C4-2B (cell line): ENCODE data around the gene PRR5L.

Experiments used
- H3K27ac ChIP-seq: fragments of 450-650 bp; 2 replicates; pipeline ENCODE4 v1.5.1; 2017
- ZFX ChIP-seq: fragments of 450-650 bp; IDR thresholded peaks from 2 replicates; pipeline ENCODE4 v1.6.1; 2017
- TF ChIP-seq, protein P1 (sequence below): fragments of 450-650 bp; conservative IDR thresholded peaks from 2 replicates; pipeline ENCODE4 v1.5.1; 2017; ENCODE audit warnings: mild to moderate bottlenecking

Gene PRR5L

DNA sequence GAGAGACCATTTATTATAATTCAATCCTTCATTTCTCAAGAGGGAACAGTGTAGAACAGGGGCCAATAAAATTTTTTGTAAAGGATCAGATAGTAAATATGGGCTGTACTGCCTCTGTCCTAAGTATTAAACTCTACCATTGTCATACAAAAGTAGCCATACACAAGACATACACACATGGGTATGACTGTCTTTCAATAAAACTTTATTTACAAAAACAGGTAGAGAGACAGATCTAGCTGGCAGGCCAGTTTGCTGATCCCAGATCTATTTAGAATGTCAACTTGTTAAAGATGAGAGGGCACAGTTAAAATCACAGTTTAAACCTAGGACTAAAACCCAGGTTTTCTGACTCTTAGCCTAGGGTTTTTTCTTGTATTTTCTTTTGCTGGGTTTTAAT lies 197.2 kb downstream of the PRR5L start:
- TF ChIP-seq, protein P1, sequence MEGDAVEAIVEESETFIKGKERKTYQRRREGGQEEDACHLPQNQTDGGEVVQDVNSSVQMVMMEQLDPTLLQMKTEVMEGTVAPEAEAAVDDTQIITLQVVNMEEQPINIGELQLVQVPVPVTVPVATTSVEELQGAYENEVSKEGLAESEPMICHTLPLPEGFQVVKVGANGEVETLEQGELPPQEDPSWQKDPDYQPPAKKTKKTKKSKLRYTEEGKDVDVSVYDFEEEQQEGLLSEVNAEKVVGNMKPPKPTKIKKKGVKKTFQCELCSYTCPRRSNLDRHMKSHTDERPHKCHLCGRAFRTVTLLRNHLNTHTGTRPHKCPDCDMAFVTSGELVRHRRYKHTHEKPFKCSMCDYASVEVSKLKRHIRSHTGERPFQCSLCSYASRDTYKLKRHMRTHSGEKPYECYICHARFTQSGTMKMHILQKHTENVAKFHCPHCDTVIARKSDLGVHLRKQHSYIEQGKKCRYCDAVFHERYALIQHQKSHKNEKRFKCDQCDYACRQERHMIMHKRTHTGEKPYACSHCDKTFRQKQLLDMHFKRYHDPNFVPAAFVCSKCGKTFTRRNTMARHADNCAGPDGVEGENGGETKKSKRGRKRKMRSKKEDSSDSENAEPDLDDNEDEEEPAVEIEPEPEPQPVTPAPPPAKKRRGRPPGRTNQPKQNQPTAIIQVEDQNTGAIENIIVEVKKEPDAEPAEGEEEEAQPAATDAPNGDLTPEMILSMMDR, result no peak
- no peak for TF ChIP-seq ZFX
- H3K27ac ChIP-seq, result no peak overlapping the region

DNA sequence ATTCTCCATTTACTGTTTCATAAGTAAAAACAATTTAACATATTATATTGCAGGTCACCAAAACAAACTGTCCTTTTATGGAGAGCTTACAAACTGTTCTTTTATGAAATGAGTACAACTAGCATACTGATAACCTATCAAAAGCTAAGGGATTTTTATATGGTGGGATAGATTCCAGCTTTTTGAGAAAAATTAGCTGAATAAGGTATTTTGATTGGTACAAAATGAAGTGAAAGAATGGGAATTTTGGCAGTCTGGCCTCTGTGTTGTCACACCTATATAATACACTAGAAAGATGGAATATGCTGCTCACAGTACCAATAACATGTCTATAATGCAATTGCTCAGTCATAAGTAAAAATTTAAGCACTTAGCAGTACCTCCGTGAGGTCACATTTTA lies 202.6 kb downstream of the PRR5L start:
- TF ChIP-seq, protein P1, result no peak
- no peak for TF ChIP-seq ZFX
- no peak overlapping the region for H3K27ac ChIP-seq

DNA sequence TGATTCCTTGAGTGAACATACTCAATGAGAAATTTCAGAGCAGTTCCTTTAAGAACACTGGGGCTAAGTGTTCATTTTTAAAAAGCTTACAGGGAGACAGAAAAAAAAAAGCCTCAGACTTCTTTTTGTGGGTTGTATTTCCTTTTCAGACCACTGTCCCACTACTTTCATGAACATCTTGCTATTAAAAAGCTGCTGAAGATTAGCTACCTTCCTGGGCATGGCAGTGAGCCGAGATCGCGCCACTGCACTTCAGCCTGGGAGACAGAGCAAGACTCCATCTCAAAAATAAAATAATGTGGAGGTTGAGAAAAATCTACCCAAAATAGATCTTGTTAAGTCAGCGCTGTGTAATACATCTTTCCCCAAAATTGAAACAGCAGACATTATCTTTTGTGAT lies 203.2 kb downstream of the PRR5L start:
- no peak for TF ChIP-seq ZFX
- TF ChIP-seq, protein P1, result no peak
- no peak overlapping the region for H3K27ac ChIP-seq

DNA sequence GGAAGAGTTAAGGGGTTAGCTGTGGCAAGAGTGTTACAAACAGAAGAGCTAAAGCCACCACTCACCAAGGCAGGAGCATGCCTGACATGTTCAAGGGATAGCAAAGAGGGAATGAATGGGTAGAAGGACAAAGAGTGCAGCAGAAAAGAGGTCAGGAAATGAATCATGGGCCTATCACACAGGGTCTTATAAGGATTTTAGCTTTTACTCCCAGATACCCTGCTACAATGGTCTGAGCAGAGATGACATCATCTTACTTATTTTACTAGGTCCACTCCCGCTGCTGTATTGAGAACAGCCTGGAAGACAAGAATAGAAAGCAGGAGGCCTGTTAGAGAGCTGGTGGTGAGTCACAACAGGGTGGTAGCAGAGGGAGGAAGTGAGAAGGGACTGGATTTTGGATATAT lies 204.2 kb downstream of the PRR5L start:
- H3K27ac ChIP-seq, result no peak overlapping the region
- TF ChIP-seq, protein P1, result no peak
- TF ChIP-seq ZFX, result no peak

DNA sequence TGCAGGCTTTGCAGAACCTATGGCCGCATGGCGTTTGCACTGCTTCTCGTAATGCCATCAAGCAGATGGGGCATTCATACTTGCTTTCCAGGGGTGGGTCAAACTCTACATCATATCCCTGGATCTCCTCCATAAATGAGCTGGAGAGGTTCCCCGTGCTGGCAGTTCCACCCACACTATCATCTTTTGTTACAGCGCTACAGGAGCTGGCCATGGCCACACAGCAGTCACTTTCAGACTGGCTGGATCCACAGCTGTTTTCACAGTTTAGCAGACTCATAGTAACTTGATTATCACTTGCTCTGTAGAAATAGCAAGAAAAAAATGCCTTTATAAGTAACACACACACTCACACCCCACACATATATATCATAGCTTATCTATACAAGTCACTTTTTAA lies 205.1 kb downstream of the PRR5L start:
- TF ChIP-seq ZFX, result no peak
- TF ChIP-seq, protein P1, result no peak
- no peak overlapping the region for H3K27ac ChIP-seq

DNA sequence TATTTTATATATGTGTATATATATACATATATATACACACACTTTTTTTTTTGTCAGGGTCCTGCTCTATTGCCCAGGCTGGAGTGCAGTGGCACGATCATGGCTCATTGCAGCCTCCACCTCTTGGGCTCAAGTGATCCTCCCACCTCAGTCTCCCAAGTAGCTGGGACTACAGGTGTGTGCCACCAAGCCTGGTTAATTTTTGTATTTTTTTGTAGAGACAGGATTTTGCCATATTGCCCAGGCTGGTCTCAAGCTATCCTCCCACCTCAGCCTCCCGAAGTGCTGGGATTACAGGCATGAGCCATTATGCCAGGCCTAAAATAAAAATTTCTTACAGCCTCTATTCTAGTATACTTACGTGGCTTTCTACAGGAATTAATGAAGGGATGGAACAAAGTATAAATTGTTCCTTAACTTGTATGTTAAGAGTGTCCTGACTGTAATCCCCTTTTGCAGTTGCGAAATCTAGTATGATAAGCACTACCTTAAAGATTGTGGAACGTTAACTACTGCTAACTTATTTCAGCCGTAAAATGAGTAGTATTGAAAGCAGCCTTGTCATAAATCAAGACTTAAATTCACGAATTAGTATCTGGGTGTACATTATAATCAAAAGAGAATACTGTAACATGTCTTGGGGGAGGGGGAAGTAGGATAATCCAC lies 211.9 kb downstream of the PRR5L start:
- no peak for TF ChIP-seq ZFX
- TF ChIP-seq, protein P1, result no peak

DNA sequence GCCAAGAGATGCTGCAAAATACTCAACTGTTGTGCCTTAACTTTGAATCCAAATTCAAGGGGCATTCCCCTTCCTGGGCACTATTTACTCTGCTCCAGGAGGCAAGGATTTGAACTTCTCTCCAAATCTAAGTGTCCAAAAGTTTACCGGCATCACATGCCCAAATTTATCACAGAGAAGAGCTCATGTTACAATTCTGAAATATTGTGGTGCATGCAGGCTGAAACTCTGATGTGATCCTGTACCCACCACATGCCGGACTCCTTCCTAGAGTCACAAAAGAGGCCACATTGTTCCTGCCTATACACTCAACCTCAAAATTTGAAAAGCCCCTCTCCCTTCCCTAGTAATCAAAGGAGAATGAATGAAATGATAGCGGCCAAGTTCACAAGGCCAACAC lies 212.7 kb downstream of the PRR5L start:
- no peak overlapping the region for H3K27ac ChIP-seq
- TF ChIP-seq ZFX, result no peak
- TF ChIP-seq, protein P1, result no peak

More for the DNA sequence above, 211.9 kb downstream of the PRR5L start:
- H3K27ac ChIP-seq, result no peak overlapping the region
